Activated CD8-positive, alpha-beta memory T cell treated with anti-CD3 and anti-CD28 coated beads, Interleukin-2, amount 50 U/mL, for 24 hours (primary cell): ENCODE data around the gene SPDYC.

Experiments used
- DNase-seq: peaks from one replicate; pipeline ENCODE4 v3.0.0-alpha.2; 2020; ENCODE audit errors: extremely low read depth

SPDYC gene

DNA sequence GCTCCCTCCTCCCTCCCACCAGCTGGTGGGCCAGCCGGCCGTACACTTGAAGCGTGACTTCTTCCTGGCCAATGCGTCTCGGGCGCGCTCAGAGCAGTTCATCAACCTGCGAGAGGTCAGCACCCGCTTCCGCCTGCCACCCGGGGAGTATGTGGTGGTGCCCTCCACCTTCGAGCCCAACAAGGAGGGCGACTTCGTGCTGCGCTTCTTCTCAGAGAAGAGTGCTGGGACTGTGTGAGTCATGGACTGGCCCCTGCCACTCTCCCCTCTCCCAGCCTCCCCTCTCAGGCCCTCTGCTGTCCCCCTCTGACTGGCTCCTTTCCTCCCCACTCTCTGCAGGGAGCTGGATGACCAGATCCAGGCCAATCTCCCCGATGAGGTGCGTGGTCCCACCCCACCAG, 36.4 kb downstream of the SPDYC start:
- no peak for DNase-seq

DNA sequence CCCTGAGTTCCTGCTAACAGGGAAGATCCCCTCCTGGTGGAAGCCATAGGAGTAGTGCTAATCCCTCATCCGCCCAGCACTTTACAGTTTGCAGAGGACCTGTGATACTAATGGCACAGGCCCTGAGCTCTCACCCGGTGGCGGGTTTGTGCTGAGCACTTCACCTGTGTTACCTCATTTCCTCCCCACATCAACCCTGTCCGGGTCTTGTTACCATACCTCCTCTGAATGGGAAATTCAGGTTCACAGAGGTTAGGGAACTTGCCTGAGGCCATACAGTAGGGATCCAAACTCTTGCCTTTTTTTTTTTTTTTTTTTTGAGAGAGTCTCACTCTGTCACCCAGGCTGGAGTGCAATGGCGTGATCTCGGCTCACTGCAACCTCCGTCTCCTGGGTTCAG, 36.9 kb downstream of the SPDYC start:
- no peak for DNase-seq

DNA sequence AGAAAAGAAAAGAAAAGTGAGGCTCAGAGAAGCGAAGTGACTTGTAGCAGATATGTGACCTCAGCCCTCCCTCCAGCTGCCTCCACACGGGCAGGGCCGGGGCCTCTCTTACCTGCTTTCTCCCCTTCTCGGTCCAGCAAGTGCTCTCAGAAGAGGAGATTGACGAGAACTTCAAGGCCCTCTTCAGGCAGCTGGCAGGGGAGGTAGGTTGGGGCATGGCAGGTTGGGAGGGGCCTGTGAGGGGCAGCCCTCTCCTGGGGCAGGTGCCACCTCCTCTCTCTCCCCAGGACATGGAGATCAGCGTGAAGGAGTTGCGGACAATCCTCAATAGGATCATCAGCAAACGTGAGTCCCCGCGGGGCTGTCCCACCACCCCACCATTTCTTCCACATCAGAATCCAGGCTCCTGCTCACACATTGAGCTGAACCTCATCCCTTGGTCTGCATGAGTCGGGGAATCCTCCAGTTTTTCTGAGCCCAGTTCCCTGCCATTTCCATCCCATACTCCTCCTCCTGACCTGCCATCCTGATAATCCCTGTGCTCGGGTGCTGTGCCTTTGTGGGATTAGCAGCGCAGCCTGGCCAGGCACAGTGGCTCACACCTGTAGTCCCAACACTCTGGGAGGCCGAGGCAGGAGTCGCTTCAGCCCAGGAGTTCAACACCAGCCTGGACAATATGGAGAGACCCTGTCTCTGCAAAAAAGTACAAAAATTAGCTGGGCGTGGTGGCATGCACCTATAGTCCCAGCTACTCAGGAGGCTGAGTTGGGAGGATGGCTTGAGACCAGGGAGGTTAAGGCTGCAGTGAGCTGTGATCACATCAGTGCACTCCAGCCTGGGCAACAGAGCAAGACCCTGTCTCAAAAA, 38.1 kb downstream of the SPDYC start:
- DNase-seq: no peak

DNA sequence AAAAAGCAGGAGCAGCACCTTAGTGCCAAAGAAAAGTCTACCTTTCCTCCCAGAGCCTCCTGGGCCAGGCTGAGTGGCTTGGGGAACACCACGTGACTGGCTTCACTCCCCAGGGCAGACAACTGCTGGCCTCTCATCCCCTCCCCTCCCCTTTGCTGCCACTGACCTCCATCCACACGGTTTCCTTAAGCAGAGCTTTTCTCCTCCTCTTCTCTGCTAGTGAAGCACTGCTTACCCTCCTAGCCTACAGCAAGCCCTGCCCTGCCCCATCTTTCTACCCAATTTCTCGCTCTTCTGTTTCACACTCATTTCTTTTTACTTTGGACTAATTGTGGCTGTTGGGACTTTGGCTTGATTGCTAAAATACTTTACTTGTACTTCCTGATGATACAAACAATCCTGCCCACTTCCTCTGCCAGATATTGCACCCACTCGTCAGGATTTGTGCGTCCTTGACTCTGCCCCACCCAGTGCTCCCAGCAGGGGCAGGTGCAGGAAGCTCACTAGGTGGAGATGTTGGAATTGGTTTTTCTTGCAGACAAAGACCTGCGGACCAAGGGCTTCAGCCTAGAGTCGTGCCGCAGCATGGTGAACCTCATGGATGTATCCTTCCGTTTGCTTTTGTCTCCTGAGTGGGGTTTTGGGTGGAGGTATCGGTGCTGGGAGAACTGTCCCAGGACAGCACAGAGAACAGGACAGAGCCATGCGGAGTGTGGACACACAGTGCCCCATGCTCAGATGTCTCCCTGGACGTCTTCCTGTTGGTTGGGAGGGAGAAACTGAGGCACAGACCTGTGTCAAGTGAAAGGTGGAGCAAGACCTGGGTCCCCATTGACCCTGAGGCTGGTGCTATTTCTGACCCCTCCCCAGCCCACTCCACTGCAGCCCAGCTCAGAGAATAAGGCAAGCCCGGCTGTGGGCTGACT, 39.0 kb downstream of the SPDYC start:
- DNase-seq: no peak

DNA sequence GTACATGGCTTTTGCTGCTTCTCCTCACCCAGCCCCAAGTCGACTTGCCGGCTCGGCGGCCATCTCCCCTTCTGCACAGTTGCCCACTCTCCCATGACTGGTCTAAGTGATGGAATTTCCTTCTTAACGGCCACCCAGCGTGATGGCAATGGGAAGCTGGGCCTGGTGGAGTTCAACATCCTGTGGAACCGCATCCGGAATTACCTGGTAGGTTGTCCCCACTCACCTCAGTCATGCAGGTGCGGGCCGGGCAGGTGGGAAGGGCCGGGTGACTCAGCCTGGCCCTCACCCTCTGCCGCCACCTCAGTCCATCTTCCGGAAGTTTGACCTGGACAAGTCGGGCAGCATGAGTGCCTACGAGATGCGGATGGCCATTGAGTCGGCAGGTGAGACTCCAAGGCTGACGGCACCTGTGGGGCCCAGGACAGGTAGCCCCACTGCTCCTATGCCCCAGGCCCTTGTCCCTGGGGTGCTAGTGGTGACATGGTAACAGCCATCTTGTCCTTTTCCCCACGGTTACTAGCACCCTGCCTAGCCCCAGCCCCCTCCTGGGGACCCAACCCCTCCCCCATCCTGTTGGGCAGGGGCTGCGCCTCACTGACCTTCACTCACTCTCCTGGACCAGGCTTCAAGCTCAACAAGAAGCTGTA, 39.8 kb downstream of the SPDYC start:
- DNase-seq: no peak

DNA sequence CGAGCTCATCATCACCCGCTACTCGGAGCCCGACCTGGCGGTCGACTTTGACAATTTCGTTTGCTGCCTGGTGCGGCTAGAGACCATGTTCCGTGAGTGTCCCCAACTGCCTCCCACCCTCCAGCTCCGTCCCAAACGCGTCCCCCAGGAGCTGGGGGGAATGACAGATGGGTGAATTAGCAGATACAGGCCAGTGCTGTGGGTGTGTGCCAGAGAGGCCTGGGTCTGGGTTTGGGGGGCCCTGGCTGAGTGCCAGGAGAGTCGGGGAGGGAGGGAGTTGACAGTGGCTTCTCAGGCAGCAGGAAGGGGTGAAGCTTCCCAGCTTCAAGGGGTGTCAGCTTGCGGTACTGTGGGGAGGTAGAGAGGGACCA, 40.3 kb downstream of the SPDYC start:
- DNase-seq: no peak

DNA sequence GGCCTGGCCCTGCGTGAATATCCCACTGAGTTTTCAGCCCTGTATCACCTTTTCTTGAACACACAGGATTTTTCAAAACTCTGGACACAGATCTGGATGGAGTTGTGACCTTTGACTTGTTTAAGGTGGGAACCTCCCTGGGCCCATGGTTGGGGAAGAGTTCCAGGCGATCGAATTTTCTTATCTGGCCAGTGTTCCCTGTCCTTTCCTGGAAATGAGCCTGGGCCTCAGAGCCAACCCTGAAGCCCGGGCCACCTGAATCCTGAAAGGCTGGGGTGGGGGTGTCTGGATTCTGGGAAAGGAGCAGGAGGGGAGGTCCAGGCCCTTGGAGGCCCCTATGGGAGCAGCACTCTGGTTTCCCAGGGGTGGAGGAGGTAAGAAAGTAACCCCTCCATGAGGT, 40.7 kb downstream of the SPDYC start:
- DNase-seq: no peak

DNA sequence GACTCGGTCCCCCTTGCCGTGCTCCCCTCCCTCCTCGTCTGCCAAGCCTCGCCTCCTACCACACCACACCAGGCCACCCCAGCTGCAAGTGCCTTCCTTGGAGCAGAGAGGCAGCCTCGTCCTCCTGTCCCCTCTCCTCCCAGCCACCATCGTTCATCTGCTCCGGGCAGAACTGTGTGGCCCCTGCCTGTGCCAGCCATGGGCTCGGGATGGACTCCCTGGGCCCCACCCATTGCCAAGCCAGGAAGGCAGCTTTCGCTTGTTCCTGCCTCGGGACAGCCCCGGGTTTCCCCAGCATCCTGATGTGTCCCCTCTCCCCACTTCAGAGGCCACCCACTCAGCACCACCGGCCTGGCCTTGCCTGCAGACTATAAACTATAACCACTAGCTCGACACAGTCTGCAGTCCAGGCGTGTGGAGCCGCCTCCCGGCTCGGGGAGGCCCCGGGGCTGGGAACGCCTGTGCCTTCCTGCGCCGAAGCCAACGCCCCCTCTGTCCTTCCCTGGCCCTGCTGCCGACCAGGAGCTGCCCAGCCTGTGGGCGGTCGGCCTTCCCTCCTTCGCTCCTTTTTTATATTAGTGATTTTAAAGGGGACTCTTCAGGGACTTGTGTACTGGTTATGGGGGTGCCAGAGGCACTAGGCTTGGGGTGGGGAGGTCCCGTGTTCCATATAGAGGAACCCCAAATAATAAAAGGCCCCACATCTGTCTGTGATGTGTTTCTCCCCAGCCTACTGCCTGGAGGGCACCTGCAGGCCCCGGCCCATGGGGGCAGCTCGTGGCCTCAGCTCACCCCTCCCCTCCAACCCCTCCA, 41.5 kb downstream of the SPDYC start:
- no peak for DNase-seq

DNA sequence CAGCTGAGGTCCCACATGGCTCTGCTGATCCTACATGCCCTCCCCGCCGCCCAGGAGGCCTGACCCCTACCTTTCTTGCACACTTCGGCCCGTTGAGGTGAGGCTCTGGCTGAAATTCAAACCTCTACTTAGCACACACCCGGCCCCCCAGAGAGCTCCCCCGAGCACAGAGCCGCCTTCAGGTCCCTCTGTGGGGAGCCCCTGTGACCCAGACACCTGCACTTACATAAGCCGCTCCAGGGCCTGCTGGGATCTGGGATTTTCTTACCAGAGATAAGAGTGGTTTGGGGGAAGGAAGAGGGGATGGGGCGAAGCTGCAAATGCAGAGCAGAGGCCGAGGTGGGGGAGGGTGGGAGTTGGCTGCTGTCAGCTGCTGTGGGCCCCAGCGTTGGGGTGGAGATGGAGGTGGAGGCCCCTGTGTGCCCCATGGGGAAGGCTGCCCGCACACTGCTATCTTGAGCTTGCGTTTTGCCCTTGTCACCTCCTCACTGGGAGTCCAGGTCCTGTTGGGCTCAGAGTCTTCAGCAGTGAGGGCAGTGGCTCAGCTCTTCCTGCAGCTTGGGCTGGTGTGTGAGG, 42.3 kb downstream of the SPDYC start:
- no peak for DNase-seq

DNA sequence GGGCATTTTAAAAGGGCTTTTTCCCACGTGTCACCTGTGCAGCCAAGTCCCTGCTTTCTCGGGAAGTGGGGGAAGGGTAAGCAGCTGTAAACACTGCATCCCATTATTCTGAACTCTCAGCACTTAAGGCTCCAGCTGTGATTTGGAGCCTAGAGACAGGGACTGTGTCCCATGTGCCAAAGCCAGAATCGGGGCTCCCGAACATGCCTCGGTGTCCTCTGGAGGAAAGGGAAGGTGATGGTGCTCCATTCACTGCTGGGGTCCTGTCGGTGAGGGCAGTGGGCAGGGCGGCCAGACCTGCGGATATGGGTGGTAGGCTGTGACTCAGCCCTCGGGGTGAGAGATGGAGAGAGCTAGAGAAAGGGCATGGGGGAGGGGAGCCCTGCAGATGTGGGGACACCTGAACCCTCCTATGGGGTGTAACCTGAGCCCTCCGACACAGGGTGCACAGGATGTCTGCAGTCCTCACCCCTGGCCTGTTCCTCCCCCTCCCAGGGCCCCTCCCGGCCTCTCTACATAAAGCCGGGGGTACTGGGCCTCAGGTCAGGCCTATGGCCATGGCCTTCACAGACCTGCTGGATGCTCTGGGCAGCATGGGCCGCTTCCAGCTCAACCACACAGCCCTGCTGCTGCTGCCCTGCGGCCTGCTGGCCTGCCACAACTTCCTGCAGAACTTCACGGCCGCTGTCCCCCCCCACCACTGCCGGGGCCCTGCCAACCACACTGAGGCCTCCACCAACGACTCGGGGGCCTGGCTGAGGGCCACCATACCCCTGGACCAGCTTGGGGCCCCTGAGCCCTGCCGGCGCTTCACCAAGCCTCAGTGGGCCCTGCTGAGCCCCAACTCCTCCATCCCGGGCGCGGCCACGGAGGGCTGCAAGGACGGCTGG, 43.5 kb downstream of the SPDYC start:
- DNase-seq: no peak

DNA sequence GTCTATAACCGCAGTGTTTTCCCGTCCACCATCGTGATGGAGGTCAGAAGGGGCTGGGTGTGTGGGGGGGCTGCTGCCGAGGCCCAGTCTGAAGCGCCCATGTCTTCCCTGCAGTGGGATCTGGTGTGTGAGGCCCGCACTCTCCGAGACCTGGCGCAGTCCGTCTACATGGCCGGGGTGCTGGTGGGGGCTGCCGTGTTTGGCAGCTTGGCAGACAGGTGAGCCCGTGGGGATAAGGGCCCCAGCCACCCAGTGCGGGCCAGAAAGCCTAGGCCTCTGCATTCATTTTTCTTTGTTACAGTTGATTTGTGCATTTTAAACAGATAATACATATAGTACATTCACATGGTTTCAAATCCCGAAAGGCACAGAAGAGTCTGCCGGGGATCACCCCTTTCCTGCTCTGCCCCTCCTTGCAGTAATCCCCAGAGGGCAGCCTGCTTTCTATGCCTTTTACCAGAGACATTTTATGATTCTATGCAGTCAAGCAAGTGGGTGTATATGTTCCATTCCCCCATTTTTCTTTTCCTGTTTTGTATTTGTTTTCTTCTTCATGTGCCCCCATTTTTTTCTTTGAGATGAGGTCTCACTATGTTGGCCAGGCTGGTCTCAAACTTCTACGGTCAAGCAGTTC, 44.3 kb downstream of the SPDYC start:
- no peak for DNase-seq

DNA sequence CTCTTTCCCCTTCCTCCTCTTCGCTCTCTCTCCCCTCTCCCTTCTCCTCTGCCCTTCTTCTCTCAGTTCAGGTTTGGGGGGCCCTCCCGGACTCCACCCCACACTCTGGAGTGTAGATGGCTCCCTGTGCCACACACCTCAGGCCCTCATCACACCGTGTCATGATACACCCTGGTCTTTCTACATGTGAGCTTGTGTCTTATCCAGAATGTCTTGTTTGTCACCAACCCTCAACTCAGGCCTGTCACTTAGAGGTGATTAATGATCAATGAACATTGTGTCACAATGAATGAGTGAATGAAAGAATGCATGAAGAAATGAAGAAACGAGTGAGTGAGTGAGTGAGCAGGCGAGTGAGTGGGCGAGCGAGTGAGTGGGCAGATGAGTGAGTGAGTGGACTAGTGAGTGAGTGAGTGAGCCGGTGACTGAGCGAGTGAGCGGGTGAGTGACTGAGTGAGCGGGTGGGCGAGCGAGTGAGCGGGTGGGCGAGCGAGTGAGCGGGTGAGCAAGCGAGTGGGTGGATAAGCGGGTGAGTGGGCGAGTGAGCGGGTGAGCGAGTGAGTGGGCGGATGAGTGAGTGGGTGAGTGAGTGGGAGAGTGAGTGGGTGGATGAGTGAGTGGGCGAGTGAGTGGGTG, 45.5 kb downstream of the SPDYC start:
- DNase-seq: no peak

DNA sequence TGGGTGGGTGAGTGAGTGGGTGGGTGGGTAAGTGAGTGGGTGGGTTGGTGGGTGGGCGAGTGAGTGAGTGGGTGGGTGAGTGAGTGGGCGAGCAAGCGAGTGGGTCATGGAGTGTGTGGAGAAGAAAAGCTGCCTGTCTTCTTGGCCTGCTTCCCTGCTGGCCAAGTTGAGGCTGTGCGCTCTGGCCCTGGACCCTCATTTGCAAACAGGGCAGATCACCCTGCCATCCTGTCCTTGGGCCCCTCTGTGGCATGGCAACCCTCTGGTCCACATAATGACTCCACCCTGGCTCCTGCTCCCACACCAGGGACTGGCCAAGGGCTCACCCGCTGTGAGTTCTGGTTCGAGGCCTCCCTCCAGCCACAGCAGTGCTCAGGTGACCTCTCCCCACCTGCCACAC, 46.8 kb downstream of the SPDYC start:
- no peak for DNase-seq

DNA sequence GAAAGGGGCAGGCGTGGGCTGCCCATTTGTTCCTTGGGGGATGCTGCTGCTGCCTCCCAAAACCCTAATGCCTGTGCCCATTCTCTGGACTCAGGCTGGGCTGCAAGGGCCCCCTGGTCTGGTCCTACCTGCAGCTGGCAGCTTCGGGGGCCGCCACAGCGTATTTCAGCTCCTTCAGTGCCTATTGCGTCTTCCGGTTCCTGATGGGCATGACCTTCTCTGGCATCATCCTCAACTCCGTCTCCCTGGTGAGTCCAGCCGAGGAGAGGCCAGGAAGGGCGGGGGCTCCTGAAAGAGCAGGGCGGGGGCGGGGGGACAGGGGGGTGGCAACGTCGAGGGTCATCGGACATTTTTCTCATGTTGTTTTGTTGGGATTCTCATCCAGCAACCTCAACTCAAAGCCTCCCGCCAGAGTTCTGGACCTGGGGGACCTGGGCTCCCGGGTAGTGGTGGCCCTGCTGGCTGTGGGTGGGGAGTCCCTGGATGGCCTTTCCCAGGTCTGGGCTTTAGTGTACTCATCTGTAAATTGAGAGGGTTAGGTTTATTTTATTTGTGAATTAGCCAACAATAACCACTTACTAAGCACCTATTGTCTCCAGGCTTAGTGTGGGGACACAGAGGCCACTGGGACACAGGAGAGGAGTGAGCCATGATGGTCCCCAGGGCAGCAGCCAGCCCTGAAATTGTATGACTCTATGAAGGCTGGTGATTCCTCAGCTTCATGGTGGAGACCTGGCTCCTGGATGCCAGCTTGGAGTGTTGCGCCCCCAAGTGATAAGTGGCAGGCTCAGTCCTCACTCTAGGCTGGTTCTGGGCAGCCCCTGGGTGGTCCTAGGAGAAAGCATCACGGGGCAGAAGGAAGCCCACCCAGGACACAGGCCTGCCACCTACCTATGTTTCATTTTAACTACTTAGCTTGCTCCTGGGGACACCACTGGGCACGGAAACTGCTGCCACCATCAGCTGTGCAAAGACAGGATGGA, 47.7 kb downstream of the SPDYC start:
- DNase-seq: no peak

DNA sequence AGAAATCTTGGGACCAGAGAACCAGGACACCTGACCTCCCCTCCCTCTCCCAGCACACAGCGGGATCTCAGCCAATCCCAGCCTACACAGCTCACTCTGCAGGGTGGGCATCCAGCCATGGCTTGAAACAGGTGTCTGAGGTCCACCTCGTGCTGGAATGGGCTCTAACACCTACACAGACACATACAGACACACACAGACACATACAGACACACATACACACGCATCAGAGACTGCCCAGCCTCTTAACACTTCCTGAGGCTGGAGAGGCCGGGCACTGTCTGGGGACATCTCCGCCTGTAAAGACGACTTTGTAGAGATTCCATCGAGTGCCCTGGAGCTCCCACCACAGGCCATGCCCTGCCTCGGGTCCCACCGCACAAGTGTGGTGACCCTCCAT, 48.4 kb downstream of the SPDYC start:
- DNase-seq: no peak

DNA sequence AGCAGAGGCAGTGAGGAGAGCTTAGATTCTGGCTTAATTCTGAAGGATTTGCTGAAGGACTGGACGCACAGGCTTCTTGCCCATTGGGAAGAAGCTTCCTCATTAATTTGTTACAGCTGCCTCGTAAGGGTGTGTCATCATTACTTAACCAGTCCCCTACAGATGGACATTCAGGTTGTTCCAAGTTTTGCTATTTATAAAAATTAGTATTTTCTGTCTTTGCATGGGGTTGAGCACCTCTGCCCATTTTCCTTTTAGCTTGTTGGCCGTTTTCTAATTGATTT, 49.8 kb downstream of the SPDYC start:
- DNase-seq: no peak

DNA sequence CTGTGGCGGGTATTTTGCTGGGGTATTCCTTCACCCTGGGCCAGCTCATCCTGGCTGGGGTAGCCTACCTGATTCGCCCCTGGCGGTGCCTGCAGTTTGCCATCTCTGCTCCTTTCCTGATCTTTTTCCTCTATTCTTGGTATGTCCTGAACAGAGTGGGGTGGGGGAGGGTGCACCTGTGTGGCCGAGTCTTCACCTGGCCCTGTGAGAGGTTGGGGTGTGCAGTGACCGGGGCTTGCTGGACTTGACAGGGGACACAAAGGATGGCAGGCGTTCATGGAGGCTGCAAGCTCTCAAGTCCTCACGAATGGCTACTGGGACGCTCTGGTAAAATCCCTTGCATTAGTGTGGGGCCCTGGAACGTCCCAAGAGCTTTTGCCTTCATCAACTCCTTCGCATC, 51.0 kb downstream of the SPDYC start:
- no peak for DNase-seq
